Tongue (tissue), 2 donors: ENCODE measurements around the gene ARSA. TPM values are rescaled to one million over a fixed set of nuclear protein-coding genes. Genes with fewer than 3 reads are reported as not detected.
"Not testable (repeated sequence)": the region's sequence is repeated elsewhere in the genome, so short reads cannot be mapped to it uniquely, and the experiment has no call there.

Experiments
- DNase-seq: peaks from one replicate; pipeline ENCODE4 v3.0.0-alpha.2; 2015
- total RNA-seq: library from RNA; depleted of rRNA; stranded (reverse); fragments of >200 nt; gene quantifications from one replicate; pipeline ENCODE4 v1.2.3, GENCODE V29; 2014

ARSA gene
- total RNA-seq, 1 donor from 2014 or later = 9.6 TPM

DNA sequence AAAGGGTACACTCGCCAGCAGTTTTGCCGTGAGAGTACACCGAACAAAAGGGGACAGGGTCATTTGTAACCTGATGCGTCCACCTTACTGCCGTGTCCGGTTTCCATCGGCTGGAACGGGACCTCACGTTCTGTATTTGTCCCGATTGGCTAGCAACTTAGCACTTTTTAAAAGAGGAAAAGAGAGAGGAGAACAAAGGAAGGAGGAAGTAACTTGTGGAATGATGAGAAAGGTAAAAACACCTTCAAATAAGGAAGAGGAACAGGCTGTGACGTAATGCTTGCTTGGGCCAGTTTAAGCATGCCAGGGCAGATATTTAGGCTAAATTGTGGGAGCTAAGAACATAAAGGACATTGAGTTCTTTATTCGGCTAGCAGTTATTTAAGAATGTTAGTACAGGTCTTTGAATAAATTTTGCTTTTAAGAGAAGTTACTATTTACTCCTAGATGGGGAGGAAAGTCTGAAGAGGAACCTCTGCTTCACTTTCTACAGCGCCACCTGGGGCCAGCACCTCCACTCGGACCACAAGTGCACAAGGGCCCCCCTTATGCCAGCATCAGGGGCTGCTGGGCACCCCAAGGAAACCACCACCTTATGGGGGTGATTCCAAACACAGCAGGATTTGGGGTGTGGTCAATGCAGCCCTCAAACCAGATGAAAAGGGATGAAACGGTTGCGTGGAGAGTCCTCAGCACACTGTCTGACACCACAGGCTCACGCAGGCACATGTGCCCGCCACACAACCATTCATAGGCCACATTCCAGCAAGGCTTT, 5.8 kb downstream of the ARSA start:
- no peak for DNase-seq

DNA sequence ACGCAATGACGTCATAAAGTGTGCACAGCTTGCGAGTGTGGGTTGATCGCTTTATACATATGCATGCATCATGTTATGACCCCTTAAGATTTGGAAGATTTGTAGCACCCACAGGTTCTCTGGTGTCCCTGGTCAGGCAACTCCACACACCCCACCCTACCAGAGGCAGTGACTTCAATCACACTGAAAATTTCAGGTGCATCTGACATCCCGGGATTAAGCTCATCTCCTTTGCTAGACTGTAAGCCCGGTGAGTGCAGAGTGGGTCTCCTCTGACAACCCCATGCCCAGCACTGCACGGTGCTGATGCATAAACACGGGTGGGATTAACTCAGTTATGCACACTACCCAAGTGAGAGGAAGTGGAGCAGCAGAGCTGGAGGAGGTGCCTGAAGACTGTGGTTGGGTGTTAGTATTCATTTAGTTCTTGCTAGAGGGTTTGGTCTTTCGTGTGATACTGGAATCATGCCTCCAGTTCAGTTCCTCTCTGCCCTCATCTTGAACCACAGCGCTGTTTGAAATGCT, 6.5 kb downstream of the ARSA start:
- no peak for DNase-seq

DNA sequence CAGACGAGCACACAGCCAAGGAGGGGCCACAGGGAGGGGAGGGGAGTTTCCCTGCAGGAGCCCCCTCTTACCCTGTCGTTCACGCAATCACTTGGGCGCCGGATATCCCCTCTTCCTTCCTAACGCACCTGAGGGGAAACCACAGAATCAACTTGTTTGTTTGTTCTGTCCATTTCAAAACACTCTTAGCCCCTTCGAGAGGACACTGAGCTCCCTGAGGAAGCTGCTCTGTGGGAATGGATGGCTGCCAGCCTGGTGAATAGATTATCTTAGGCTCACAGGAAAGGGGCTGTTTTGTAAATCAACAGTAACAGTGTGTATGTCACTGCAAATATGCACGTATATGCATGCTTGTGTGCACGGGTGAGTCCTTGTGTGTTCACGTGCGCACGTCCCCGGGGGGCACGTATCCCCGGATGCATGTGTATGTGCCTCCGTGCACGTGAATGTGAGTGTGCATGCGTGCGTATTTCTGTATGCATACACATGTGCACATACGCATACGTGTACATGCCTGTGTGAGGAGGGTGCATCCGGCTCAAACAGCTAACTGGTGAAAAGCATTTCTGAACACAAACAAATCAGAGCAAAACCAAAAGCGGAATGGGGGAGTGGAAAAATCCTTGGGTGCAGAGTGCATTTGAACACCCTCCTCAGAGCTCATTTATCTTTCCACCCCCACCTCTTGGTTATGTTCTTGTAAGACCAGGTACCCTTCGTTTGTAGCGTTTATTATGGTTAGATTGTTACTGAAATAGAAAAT, 7.2 kb downstream of the ARSA start:
- no peak for DNase-seq

DNA sequence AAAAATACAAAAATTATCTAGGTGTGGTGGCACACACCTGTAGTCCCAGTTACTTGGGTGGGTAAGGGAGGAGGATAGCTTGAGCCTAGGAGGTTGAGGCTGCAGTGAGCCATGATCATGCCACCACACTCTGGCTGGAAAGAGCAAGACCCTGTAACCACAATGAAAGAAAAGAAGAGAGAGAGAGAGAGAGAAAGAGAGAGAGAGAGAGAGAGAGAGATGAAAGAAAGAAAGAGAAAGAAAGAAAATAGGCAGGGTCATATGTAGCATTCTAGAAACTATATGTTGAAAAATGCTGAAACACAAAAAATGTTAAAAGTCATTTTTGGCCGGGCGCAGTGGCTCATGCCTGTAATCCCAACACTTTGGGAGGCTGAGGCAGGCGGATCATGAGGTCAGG, 13.7 kb downstream of the ARSA start:
- not testable (repeated sequence) for DNase-seq

DNA sequence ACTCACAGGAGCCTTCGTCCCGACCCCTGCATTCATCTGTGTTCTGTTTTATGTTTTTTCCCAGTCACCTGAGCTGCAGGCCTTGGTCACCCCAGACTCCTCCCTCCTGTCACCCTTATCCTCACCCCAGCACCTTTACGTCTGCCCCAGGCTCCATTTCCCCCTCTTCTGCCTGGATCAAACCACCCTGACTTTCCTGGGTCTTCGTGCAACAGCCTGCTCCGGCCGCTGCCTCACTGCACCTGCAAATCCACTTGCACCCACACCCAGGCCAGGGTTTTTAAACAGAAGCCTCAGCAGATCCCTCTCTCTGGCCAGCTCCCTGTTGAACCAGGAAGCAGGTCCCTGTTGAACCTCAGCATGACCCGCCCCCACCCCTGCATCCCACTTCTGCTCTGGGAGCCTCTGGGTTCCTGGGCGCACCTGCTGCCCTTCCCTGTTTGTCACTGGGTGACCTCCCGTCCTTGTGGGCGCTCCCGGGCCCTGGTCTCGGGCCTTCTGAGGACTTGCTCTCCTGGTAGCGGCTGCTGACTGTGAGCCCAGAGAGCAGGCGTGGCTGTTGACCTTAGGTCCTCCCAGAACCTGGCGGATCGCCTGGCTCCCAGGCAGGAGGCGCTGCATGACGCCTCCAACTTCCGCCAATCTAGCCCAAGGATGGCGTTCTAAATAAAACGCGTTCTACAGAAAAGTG, 14.5 kb downstream of the ARSA start:
- no peak for DNase-seq

DNA sequence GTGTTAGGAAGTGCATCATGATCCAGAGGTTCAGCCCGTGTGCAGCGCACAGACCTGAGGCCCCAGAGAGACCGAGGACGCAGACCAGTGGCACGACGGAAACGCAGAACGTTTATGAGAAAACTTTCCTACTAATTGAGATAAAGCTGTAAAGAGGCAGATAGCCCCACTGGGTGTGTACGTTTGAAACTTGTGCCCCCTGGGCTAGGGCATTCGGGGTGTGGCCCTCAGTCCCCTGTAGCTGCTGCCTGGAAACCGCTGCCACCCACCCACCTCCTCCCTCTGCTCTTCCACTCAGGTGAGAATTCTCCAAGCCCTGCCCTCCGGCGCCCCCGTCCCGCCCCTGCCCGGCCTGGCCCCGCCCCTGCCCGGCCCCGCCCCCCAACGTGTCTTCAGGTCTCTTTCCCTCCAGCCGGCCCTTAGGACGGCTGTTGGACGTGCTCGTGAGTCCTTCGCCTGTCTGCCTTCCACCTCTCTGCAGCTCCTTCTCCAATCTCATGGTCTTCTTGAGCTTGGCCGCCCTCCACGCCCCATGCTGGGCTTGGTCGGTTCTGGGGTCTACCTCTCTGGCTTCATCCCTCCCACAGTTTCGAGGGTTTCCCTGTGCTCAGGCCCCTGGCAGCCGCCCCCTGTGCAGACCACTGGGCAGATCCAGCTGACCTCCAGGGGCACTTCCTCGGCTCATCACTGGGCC, 15.3 kb downstream of the ARSA start:
- no peak for DNase-seq

DNA sequence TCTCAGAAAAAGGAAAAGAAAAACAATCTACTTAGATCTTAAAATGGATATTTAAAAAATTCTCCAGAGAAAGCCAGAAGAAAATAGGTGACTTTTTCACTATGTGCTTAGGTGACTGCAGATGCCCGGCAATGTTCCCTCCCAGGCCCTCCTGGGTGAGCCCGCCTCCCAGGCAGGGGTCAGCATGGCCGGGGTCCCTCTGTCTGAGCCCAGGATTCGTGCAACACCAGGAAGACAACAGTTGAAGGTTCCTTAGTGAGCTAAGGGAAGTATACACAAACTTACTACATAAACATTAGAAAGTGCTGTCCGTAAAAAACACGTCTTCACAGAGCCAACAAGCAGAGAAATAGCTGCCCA, 15.8 kb downstream of the ARSA start:
- DNase-seq = no peak

DNA sequence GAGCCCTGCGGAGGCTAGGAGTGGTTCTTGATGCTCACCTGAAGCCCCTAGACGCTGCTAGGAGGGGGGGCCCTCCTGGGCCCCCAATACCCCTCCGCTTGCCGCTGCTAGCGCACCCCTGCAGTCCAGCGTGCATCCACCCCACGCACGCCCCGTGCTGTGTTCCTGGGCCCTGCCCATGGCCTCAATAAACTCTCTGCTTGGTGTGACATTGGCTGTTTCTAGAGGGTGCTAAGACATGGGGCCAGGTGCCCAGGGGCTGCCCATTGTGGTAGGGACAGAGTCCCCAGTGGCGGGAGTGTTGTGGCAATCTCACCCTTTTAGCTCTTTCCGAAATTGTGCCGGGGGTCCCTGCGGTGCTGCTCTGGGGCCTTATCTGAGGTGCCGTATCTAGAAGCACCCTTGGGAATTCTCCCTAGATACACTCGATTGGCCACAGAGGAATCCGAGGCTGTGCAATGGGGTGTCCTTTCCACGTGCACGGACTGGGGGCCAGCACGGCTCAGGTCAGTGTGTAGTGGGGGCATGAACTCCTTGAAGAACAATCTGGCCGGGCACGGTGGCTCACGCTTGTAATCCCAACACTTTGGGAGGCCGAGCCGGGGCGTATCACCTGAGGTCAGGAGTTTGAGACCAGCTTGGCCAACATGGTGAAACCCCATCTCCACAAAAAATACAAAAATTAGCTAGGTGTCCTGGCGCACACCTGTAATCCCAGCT, 16.5 kb downstream of the ARSA start:
- DNase-seq = no peak

DNA sequence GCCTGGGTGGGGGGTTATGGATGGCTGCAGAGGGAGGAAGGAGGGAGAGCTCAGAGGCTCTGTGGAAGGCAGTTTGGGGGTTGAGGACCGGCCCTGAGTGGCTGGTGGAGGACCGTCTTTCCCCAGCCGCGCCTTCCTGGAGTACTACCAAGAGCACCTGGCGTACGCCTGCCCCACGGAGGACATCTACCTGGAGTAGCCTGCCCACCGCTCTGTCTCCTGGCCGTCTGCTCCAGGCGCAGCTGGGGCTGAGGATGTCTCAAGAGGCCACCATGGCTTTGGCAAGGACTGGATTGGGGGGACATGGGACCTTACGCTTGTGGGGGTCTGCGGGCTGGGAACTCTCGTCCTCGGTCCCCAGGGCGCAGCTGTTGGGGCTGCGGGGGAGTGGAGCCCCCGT, 17.4 kb downstream of the ARSA start:
- no peak for DNase-seq

DNA sequence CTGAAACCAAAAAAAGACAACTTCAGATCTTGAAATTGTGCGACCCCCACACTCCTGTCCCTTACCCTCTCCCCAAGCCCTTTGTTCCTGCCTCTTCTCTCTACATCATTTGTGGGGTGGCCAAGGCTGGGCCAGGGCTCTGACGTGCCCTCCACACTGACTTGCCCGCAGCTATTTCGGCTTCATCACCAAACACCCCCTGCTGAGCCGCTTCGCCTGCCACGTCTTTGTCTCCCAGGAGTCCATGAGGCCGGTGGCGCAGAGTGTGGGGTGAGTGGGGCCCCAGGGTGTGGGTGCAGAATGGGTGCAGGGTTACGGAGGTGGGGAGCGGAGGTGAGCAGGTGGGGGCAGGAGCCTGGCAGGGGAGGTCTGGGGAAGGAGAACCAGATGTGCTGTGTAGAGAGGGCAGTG, 17.9 kb downstream of the ARSA start:
- no peak for DNase-seq

DNA sequence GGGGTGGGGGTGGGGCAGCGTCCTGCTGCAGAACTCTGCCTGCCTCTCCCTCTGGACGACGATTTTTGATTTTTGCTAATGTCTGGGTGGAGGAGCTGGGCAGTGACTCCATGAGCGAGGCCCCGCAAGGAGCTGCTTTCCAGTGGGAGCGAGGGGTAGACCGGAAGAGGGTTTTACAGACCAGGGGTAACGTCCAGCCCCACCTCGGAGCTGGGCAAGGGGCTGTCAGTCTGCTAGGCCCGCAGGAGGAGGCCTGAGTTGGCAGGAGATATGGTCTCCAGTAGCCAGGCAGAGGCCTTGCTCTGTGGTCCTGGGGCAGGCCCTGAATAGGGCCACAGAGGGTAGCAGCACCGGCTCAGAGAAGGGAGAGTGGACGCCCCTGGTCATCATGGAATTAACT, 18.4 kb downstream of the ARSA start:
- DNase-seq = no peak

DNA sequence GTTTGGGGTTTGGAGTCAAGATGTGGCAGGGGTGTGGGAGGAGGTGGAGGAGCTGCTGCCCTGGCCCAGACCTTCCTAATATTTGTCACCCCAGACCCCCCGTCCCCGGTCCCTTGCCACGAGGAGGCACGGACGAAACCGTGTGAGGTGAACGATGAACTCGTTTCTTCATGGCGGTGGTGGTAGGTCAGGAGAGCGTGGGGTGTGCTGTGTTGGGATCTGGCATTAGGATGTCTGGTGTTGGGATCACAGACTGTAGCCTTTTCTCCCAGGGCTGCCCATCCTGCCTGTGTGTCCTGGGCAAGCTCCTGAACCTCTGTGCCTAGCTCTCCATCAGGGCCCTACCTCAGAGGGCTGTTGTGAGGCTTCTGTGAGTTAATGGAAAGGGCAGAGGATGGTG, 19.0 kb downstream of the ARSA start:
- DNase-seq = no peak

DNA sequence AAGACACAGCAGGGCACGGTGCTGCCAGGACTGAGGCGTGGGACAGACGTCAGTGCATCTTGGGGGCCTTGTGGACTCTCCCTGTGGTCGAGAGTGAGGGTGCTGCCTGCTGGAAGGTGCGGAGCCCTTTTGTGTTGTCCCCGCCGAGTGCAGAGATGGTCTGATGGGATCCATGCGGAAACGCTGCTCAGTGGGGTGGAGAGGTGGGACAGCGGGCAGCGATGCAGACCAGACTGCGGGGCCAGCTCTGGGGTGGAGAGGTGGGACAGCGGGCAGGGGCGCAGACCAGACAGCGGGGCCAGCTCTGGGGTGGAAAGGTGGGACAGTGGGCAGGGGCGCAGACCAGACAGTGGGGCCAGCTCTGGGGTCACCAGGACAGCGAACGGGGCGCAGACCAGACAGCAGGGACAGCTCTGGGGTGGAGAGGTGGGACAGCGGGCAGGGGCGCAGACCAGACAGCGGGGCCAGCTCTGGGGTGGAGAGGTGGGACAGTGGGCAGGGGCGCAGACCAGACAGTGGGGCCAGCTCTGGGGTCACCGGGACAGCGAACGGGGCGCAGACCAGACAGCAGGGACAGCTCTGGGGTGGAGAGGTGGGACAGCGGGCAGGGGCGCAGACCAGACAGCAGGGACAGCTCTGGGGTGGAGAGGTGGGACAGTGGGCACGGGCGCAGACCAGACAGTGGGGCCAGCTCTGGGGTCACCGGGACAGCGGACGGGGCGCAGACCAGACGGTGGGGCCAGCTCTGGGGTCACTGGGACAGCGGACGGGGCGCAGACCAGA, 19.7 kb downstream of the ARSA start:
- not testable (repeated sequence) for DNase-seq

DNA sequence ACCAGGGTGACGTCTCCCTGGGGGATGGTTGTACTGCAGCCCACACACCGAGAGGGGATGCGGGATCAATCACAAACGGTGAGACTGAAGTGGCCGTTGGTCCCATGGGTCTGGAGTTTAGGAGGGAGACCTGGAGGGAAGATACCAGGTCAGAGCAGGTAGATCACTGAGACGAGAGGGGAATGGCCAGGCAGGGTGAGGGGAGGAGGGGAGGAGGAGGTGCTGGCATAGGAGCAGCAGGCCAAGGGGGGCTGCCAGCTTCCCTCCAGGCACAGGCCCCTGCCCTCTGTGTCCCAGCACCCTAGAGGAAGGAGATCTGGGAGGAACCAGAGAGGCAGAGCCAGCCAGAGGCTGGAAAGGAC, 20.3 kb downstream of the ARSA start:
- DNase-seq = no peak

DNA sequence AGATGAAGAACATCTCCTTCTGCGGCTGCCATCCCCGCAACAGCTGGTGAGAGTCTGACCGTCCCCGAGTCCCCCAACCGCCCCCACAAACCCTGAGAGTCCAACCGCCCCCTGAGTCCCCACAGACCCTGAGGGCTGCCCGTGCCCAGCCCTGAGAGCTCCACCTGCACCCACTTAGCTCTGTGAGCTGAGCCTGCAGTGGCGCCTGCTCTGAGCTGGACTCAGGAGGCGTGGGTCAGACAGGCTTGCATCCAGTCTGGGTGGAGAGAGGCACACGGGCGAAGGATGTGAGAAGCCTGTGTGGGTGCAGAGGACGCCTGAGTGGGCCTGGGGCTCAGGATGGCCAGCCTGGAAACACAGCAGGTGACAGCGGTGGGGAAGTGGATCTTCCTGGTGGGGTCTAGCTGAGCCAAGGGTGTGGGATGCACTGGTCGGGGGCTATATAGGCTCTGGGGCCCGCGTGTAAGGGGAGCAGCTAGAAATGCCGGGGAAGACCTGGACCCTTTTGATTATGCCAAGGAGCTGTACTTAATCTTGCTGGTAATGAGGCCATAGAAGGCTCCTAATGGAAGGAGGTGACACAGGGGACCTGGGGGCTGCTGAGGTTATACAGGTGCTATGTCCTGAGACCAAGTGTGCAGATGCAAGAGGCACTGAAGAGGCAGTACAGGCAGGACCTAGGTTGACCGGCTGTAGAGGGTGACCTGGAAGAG, 20.9 kb downstream of the ARSA start:
- no peak for DNase-seq

DNA sequence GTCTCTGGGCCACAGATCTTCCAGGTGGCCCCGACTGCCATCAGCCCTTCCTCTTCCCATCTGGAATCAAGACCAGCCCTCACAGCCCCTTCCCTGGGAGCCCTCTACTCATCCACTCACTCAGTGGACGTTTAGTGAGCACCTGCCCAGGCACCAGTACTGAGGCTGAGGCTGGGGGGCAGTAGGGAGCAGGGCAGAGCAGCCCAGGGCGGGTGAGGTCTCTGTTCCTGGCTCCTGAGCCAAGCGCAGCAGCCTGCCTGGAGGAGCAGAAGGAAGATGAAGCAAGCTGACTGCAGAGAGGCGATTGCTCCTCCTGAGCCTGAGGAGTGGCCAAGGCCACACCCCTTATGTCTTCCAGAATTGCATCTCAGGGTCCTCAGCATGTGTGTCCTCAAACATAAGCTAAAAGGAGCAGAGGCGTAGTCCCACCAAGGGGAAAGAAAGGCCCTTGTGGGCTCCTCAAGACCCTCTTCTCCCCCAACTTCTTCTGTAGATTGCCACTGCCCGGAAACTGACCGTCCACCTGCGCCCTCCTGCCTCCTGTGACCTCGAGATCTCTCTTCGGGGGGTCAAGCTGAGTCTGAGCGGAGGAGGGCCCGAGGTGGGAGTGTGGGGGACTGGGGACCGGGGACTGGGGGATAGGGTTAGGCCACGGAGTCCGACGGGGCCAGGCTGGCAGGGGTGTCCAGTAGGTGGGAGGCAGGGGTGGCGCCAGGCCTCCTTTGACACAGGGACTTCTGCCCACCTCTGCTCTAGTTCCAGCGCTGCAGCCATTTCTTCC, 21.6 kb downstream of the ARSA start:
- no peak for DNase-seq

DNA sequence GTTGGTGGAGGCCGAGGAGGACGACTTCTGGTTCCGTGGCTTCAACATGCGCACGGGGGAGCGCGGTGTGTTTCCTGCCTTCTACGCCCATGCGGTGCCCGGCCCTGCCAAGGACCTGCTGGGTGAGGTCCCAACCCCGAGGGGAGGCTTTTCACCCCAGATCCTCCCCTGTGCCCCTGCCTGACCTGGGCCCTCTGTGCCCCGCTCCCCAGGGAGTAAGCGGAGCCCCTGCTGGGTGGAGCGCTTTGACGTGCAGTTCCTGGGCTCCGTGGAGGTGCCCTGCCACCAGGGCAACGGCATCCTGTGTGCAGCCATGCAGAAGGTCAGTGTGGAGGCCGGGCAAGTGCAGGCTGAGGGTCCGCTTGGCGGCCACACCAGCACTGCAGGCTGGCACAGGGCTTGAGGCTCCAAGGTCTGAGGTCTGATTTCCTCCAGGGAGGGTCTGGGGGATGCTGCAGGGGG, 22.3 kb downstream of the ARSA start:
- no peak for DNase-seq

DNA sequence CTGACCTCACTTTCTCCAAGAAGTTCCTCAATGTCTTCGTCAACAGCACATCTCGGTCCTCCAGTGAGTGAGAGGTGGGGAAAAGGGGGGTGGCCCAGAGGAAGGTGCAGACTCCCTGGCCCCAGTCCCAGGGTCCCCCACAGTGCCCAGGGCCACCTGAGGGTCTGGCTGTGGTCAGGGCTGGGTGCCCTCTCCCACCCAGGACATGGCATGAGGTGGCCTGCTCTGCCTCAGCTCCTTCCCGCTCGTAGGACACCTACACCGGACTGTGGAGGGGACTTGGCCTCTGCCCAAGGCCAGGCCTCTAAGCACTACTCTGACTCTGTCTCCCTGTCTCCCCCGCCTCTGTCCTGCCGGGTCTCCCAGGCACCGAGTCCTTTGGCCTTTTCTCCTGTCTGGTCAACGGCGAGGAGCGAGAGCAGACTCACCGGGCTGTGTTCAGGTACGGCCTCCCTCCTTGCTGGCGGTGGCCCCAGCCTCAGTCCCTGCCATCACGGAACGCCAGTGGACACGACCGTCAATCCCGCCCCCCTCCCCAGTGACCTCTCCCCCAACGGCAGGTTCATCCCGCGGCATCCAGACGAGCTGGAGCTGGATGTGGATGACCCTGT, 22.8 kb downstream of the ARSA start:
- no peak for DNase-seq
